ENCODE results near the gene CACNA1A.

The CACNA1A gene

GRCh38 chr19:13499692-13500091 is 6.6 kb downstream of the CACNA1A start:
- no peak overlapping the region for H3K9ac ChIP-seq (ENCODE audit: low read depth in 1 of 2, low read length in 2 of 2)
- peaks cover 4 to 10% of the 10 kb centered on the region in 2 donors for H3K27me3 ChIP-seq (ENCODE audit: control insufficient read depth in 1 of 2, insufficient read depth in 2 of 2, low read length in 2 of 2)
- no peaks in the 10 kb centered on the region for H3K36me3 ChIP-seq (ENCODE audit: control insufficient read depth in 1 of 2, insufficient read depth in 2 of 2, low read length in 2 of 2)
- H3K9me3 ChIP-seq (ENCODE audit: control insufficient read depth in 1 of 2, low read length in 2 of 2): no peaks in the 10 kb centered on the region
- H3K4me1 ChIP-seq (ENCODE audit: control insufficient read depth in 1 of 2, insufficient read depth in 2 of 2, low read length in 2 of 2): no peaks in the 10 kb centered on the region
- H3K4me3 ChIP-seq (ENCODE audit: low read depth in 1 of 2, low read length in 2 of 2): no peak overlapping the region
- no peak overlapping the region for H3K27ac ChIP-seq (ENCODE audit: low read depth, low read length)

DNA sequence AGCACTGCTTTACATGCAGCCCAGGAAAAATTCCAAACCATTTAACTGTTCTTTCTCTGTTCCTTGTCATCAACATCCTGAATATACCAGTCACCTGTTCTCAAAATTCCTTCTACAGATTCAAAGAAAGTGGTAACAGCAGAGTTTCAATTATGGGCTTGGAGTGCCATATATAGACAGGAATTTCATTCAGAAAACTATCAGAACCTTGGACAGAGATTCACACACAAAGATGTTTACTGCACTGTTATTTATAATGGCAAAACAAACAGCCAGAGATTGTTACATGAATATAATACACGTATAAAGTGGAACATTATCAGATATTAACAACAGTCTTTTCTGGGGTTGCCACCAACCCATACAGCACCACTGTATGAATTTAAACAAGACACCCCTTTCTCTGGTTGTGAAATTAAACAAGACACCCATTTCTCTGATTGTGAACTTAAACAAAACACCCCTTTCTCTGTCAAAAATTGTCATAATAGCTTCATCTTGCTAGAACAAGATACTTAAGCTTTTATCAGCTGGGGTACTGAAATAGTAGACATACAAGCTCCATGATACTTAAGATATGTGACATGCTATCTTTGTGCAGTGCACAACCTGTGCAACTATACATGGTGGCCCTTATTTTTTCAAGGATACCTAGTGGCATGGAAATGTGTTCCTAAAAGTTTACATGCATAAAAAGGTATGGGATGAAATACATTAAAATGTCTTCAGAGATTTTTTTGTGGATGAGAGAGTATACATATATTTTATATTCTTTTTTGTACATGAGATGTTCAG is 12.6 kb downstream of the CACNA1A start:
- Histone ChIP-seq H3K9ac (ENCODE audit: low read depth in 1 of 2, low read length in 2 of 2) (no peak overlapping the region), H3K27me3 (ENCODE audit: control insufficient read depth in 1 of 2, insufficient read depth in 2 of 2, low read length in 2 of 2) (no peaks in the 10 kb centered on the region), H3K27ac (ENCODE audit: low read depth, low read length) (no peak overlapping the region), H3K4me3 (ENCODE audit: low read depth in 1 of 2, low read length in 2 of 2) (no peak overlapping the region), H3K36me3 (ENCODE audit: control insufficient read depth in 1 of 2, insufficient read depth in 2 of 2, low read length in 2 of 2) (no peaks in the 10 kb centered on the region), H3K9me3 (ENCODE audit: control insufficient read depth in 1 of 2, low read length in 2 of 2) (no peaks in the 10 kb centered on the region), H3K4me1 (ENCODE audit: control insufficient read depth in 1 of 2, insufficient read depth in 2 of 2, low read length in 2 of 2) (no peaks in the 10 kb centered on the region)

DNA sequence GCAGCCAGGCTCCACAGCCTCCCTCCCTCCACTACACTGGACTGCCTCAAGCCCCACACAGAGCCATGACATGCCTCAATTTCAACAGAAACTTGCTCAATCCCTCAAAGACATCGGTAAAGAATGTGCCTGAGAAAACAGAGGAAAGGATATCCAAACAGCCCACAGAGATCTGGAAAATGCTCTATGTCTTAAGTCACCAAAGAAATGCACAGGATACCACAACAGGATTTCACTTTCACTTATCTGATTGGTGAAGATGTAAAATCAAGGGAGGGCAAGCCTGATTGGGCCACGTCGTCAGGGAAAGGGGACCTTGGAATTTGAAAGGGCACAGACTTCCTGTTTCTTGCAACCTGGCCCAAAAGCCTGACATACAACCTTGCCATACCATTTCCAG is 14.2 kb downstream of the CACNA1A start:
- H3K9me3 ChIP-seq (ENCODE audit: control insufficient read depth in 1 of 2, low read length in 2 of 2): no peaks in the 10 kb centered on the region
- no peaks in the 10 kb centered on the region for H3K36me3 ChIP-seq (ENCODE audit: control insufficient read depth in 1 of 2, insufficient read depth in 2 of 2, low read length in 2 of 2)
- H3K9ac ChIP-seq (ENCODE audit: low read depth in 1 of 2, low read length in 2 of 2): no peak overlapping the region
- no peak overlapping the region for H3K27ac ChIP-seq (ENCODE audit: low read depth, low read length)
- no peaks in the 10 kb centered on the region for H3K27me3 ChIP-seq (ENCODE audit: control insufficient read depth in 1 of 2, insufficient read depth in 2 of 2, low read length in 2 of 2)
- H3K4me3 ChIP-seq (ENCODE audit: low read depth in 1 of 2, low read length in 2 of 2): no peak overlapping the region
- no peaks in the 10 kb centered on the region for H3K4me1 ChIP-seq (ENCODE audit: control insufficient read depth in 1 of 2, insufficient read depth in 2 of 2, low read length in 2 of 2)

DNA sequence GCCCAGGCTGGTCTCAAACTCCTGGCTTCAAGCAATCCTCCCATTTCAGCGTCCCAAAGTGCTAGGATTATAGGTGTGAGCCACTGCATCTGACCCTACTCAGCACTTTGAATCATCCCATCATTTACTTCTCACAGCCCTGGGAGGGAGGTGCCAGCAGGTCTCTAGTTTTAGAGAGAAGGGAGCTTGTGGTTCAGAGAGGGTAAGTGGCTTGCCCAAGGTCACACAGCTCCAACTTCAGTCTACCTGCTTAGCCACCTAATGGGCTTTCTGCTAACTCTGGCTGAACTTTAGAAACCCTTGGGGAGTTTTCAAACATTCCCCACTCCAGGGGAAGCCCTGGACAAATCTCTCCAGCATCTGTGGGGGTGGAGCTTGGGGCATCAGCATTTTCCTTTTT is 18.3 kb downstream of the CACNA1A start:
- Histone ChIP-seq H3K27me3 (ENCODE audit: control insufficient read depth in 1 of 2, insufficient read depth in 2 of 2, low read length in 2 of 2) (no peaks in the 10 kb centered on the region), H3K4me1 (ENCODE audit: control insufficient read depth in 1 of 2, insufficient read depth in 2 of 2, low read length in 2 of 2) (no peaks in the 10 kb centered on the region), H3K9me3 (ENCODE audit: control insufficient read depth in 1 of 2, low read length in 2 of 2) (peaks cover 0 to 5% of the 10 kb centered on the region in 2 donors), H3K9ac (ENCODE audit: low read depth in 1 of 2, low read length in 2 of 2) (no peak overlapping the region), H3K36me3 (ENCODE audit: control insufficient read depth in 1 of 2, insufficient read depth in 2 of 2, low read length in 2 of 2) (no peaks in the 10 kb centered on the region), H3K4me3 (ENCODE audit: low read depth in 1 of 2, low read length in 2 of 2) (no peak overlapping the region), H3K27ac (ENCODE audit: low read depth, low read length) (no peak overlapping the region)

GRCh38 chr19:13484166-13484565 is 22.1 kb downstream of the CACNA1A start:
- Histone ChIP-seq H3K4me3 (ENCODE audit: low read depth in 1 of 2, low read length in 2 of 2) (no peak overlapping the region), H3K27ac (ENCODE audit: low read depth, low read length) (no peak overlapping the region), H3K9me3 (ENCODE audit: control insufficient read depth in 1 of 2, low read length in 2 of 2) (peaks cover 0 to 5% of the 10 kb centered on the region in 2 donors), H3K36me3 (ENCODE audit: control insufficient read depth in 1 of 2, insufficient read depth in 2 of 2, low read length in 2 of 2) (no peaks in the 10 kb centered on the region), H3K4me1 (ENCODE audit: control insufficient read depth in 1 of 2, insufficient read depth in 2 of 2, low read length in 2 of 2) (no peaks in the 10 kb centered on the region), H3K9ac (ENCODE audit: low read depth in 1 of 2, low read length in 2 of 2) (no peak overlapping the region), H3K27me3 (ENCODE audit: control insufficient read depth in 1 of 2, insufficient read depth in 2 of 2, low read length in 2 of 2) (no peaks in the 10 kb centered on the region)

DNA sequence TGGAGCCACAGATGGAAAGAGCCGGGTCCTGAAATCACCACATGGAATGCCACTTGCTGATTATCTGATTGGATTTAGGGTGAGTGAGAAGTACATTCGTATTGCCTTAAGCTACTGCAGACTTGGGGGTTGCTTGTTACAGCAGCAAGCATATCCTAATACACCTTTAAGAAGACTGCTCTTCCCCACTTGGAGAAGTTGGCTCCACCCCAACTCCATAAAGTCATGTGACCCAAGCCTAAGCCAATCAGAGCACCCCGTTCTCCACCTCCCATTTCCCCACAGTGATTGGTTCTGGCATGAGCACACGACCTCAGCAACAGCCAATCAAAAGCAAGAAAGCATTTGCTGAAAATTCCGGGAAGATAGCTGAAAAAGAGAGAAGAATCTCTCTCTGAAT is 23.1 kb downstream of the CACNA1A start:
- no peaks in the 10 kb centered on the region for H3K27me3 ChIP-seq (ENCODE audit: control insufficient read depth in 1 of 2, insufficient read depth in 2 of 2, low read length in 2 of 2)
- H3K4me3 ChIP-seq (ENCODE audit: low read depth in 1 of 2, low read length in 2 of 2): no peak overlapping the region
- H3K9me3 ChIP-seq (ENCODE audit: control insufficient read depth in 1 of 2, low read length in 2 of 2): peaks cover 0 to 5% of the 10 kb centered on the region in 2 donors
- H3K9ac ChIP-seq (ENCODE audit: low read depth in 1 of 2, low read length in 2 of 2): no peak overlapping the region
- H3K36me3 ChIP-seq (ENCODE audit: control insufficient read depth in 1 of 2, insufficient read depth in 2 of 2, low read length in 2 of 2): no peaks in the 10 kb centered on the region
- no peak overlapping the region for H3K27ac ChIP-seq (ENCODE audit: low read depth, low read length)
- no peaks in the 10 kb centered on the region for H3K4me1 ChIP-seq (ENCODE audit: control insufficient read depth in 1 of 2, insufficient read depth in 2 of 2, low read length in 2 of 2)

GRCh38 chr19:13478576-13478975 is 27.7 kb downstream of the CACNA1A start:
- Histone ChIP-seq H3K4me1 (ENCODE audit: control insufficient read depth in 1 of 2, insufficient read depth in 2 of 2, low read length in 2 of 2) (no peaks in the 10 kb centered on the region), H3K9me3 (ENCODE audit: control insufficient read depth in 1 of 2, low read length in 2 of 2) (peaks cover 19 to 20% of the 10 kb centered on the region in 2 donors), H3K27me3 (ENCODE audit: control insufficient read depth in 1 of 2, insufficient read depth in 2 of 2, low read length in 2 of 2) (no peaks in the 10 kb centered on the region), H3K9ac (ENCODE audit: low read depth in 1 of 2, low read length in 2 of 2) (no peak overlapping the region), H3K27ac (ENCODE audit: low read depth, low read length) (no peak overlapping the region), H3K36me3 (ENCODE audit: control insufficient read depth in 1 of 2, insufficient read depth in 2 of 2, low read length in 2 of 2) (no peaks in the 10 kb centered on the region), H3K4me3 (ENCODE audit: low read depth in 1 of 2, low read length in 2 of 2) (no peak overlapping the region)

DNA sequence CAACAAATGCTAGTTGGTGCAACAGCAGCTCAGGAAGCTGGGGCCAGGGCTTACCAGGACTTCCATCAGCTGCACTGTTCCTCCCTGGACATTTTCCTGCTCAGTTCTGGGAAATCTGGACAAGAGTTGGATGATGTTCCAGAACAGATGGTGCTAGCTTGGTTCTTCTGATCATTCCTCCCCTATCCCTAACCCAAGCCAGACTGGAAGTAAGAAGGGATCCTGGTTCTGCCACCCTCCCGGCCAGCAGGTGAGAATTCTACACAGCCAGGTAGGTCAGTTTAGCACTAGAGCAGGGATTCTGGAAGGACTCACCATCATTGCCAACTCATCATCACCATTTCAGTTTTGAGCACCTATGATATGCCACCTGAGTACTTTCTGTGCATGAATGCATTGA is 30.2 kb downstream of the CACNA1A start:
- Histone ChIP-seq H3K9me3 (ENCODE audit: control insufficient read depth in 1 of 2, low read length in 2 of 2) (peaks cover 15 to 19% of the 10 kb centered on the region in 2 donors), H3K4me1 (ENCODE audit: control insufficient read depth in 1 of 2, insufficient read depth in 2 of 2, low read length in 2 of 2) (no peaks in the 10 kb centered on the region), H3K27me3 (ENCODE audit: control insufficient read depth in 1 of 2, insufficient read depth in 2 of 2, low read length in 2 of 2) (no peaks in the 10 kb centered on the region), H3K4me3 (ENCODE audit: low read depth in 1 of 2, low read length in 2 of 2) (no peak overlapping the region), H3K36me3 (ENCODE audit: control insufficient read depth in 1 of 2, insufficient read depth in 2 of 2, low read length in 2 of 2) (no peaks in the 10 kb centered on the region), H3K27ac (ENCODE audit: low read depth, low read length) (no peak overlapping the region), H3K9ac (ENCODE audit: low read depth in 1 of 2, low read length in 2 of 2) (no peak overlapping the region)

- Histone ChIP-seq H3K9ac (ENCODE audit: low read depth in 1 of 2, low read length in 2 of 2) (no peak overlapping the region), H3K4me1 (ENCODE audit: control insufficient read depth in 1 of 2, insufficient read depth in 2 of 2, low read length in 2 of 2) (no peaks in the 10 kb centered on the region), H3K36me3 (ENCODE audit: control insufficient read depth in 1 of 2, insufficient read depth in 2 of 2, low read length in 2 of 2) (no peaks in the 10 kb centered on the region), H3K4me3 (ENCODE audit: low read depth in 1 of 2, low read length in 2 of 2) (no peak overlapping the region), H3K27me3 (ENCODE audit: control insufficient read depth in 1 of 2, insufficient read depth in 2 of 2, low read length in 2 of 2) (peaks cover 0 to 4% of the 10 kb centered on the region in 2 donors), H3K9me3 (ENCODE audit: control insufficient read depth in 1 of 2, low read length in 2 of 2) (peaks cover 15 to 19% of the 10 kb centered on the region in 2 donors), H3K27ac (ENCODE audit: low read depth, low read length) (no peak overlapping the region)
Measured at GRCh38 chr19:13475044-13475443, 31.2 kb downstream of the CACNA1A start.

DNA sequence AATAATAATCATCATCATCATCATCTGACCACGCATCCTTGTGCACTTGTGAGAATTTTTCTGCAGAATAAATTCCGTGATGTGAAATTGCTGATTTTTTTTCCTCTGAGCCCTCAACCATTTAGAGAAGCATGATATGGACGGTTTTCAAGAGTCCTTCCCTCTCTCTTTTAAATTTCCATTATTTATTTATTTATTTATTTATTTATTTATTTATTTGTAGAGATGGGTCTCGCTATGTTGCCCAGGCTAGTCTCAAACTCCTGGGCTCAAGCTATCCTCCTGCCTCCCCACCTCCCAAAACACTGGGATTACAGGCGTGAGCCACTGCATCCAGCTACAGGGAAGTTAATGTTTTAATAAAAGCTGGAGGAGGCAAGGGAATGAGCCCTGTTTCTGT is 39.6 kb downstream of the CACNA1A start:
- Histone ChIP-seq H3K4me3 (ENCODE audit: low read depth in 1 of 2, low read length in 2 of 2) (no peak overlapping the region), H3K4me1 (ENCODE audit: control insufficient read depth in 1 of 2, insufficient read depth in 2 of 2, low read length in 2 of 2) (no peaks in the 10 kb centered on the region), H3K9ac (ENCODE audit: low read depth in 1 of 2, low read length in 2 of 2) (no peak overlapping the region), H3K27me3 (ENCODE audit: control insufficient read depth in 1 of 2, insufficient read depth in 2 of 2, low read length in 2 of 2) (peaks cover 0 to 4% of the 10 kb centered on the region in 2 donors), H3K36me3 (ENCODE audit: control insufficient read depth in 1 of 2, insufficient read depth in 2 of 2, low read length in 2 of 2) (no peaks in the 10 kb centered on the region), H3K27ac (ENCODE audit: low read depth, low read length) (no peak overlapping the region), H3K9me3 (ENCODE audit: control insufficient read depth in 1 of 2, low read length in 2 of 2) (no peaks in the 10 kb centered on the region)

Data from duodenal mucosa (tissue), 2 donors.